Spleen (tissue), 11 donors: ENCODE measurements around the gene RHBDL2. TPM values are rescaled to one million over a fixed set of nuclear protein-coding genes. Genes with fewer than 3 reads are reported as not detected.
"Not testable (repeated sequence)": the region's sequence is repeated elsewhere in the genome, so short reads cannot be mapped to it uniquely, and the experiment has no call there.

Experiments used
- DNase-seq: peaks from one replicate; pipeline ENCODE4 v3.0.0-alpha.2; 2020
- H3K27ac ChIP-seq, 8 donors: fragments of 200-600 bp; sonication (generic) in 7 of 8; 1 replicate in 4 of 8; 2 replicates in 4 of 8; pipeline versions ENCODE4 v1.5.0 to v1.8.0; 2016 to 2021; ENCODE audit warnings: inconsistent platforms in 4 of 8, mild to moderate bottlenecking in 4 of 8, moderate library complexity in 1 of 8
- H3K27me3 ChIP-seq, 7 donors: fragments of 200-600 bp; sonication (generic) in 6 of 7; replicated peaks in 1 of 7; 1 replicate in 4 of 7; 2 replicates in 3 of 7; pipeline versions ENCODE4 v1.5.0 to v1.8.0; 2016 to 2021; ENCODE audit warnings: inconsistent platforms in 3 of 7, mild to moderate bottlenecking in 1 of 7
- H3K36me3 ChIP-seq, 6 donors: fragments of 200-600 bp; sonication (generic) in 5 of 6; 1 replicate in 4 of 6; 2 replicates in 2 of 6; pipeline versions ENCODE4 v1.5.0 to v1.8.0; 2016 to 2021; ENCODE audit warnings: inconsistent platforms in 2 of 6
- H3K4me1 ChIP-seq, 6 donors: fragments of 200-600 bp; sonication (generic) in 5 of 6; 1 replicate in 3 of 6; 2 replicates in 3 of 6; pipeline versions ENCODE4 v1.5.0 to v1.8.0; 2016 to 2021; ENCODE audit warnings: inconsistent platforms in 3 of 6
- H3K4me3 ChIP-seq, 8 donors: fragments of 200-600 bp; sonication (generic) in 7 of 8; 1 replicate in 4 of 8; 2 replicates in 4 of 8; pipeline versions ENCODE4 v1.5.0 to v1.8.0; 2016 to 2021; ENCODE audit warnings: inconsistent platforms in 4 of 8, mild to moderate bottlenecking in 4 of 8, moderate library complexity in 2 of 8
- H3K9me3 ChIP-seq, 8 donors: fragments of 200-600 bp; sonication (generic) in 7 of 8; 1 replicate in 4 of 8; 2 replicates in 4 of 8; pipeline versions ENCODE4 v1.5.0 to v1.8.0; 2016 to 2021; ENCODE audit warnings: inconsistent platforms in 4 of 8
- CTCF ChIP-seq, 11 experiments: fragments of 200-600 bp in 7 of 11; fragments of 450-650 bp in 4 of 11; sonication (generic) in 4 of 11; IDR thresholded peaks in 8 of 11; conservative IDR thresholded peaks in 3 of 11; 1 replicate in 7 of 11; 2 replicates in 4 of 11; pipeline versions ENCODE4 v1.4.0 to v1.8.0; 2016 to 2021; ENCODE audit warnings: antibody characterized with exemption in 11 of 11, inconsistent platforms in 4 of 11, mild to moderate bottlenecking in 1 of 11
- POLR2A ChIP-seq, 3 donors: fragments of 450-650 bp; IDR thresholded peaks; one replicate each; pipeline ENCODE4 v1.5.1; 2017; ENCODE audit warnings: antibody characterized with exemption in 3 of 3, mild to moderate bottlenecking in 1 of 3
- POLR2AphosphoS5 ChIP-seq, 3 donors: sonication (generic); formaldehyde crosslinking; IDR thresholded peaks; one replicate each; pipeline ENCODE4 v1.5.1; 2017; ENCODE audit warnings: antibody characterized with exemption in 3 of 3
- WGBS, 5 donors: extraction: QIAGEN DNeasy Blood & Tissue Kit in 3 of 5; methylation state at CpG; one replicate each; pipeline versions ENCODE4 v1.1.5 to v1.1.7; 2013 to 2018; 5-methylcytosine and 5-hydroxymethylcytosine counted together
- intact Hi-C: fragments of 100-400 bp; cut with DNase I; formaldehyde crosslinking; loops from one replicate; pipeline ENCODE4 v1.15.0; 2023; ENCODE audit warnings: low total_unique reads
- polyA plus RNA-seq, 3 donors: library from polyadenylated mRNA; stranded (reverse); fragments of 200-250 nt; gene quantifications; one replicate each; pipeline ENCODE4 v1.2.1, GENCODE V29; 2013
- total RNA-seq, 7 donors: library from RNA; depleted of rRNA in 3 of 7; stranded (reverse); fragments of >200 nt in 3 of 7; fragmentation: NEBNext Ultra II Directional in 4 of 7; extraction: Animal tissue kit (Norgen Biotek cat#: 25700) in 4 of 7; gene quantifications; one replicate each; pipeline versions ENCODE4 v1.1.0 to v1.2.1, GENCODE V29; 2016 to 2021
- donor health status: healthy with polysubstance abuse.
- donor health status: DM: no; HTN: no; CAD: no; lungs with moderate emphysema.
- donor health status: DM: no; HTN: no; CAD: no.
- donor health status: Bipolar disorder and iron deficiency.
- donor health status: healthy.
- donor health status: DM: no; HTN: no; CAD: no.
- donor health status: DM: yes; HTN: yes; CAD: no.

RHBDL2 gene
- total and polyA plus RNA-seq, 10 donors: 0.07 to 1.9 (median 0.32) TPM; not detected in 4

- Histone ChIP-seq H3K4me1 (peaks cover 9 to 80% (median 29%) of the 10 kb centered on the region in 6 donors), H3K27me3 (no peaks in the 10 kb centered on the region), H3K4me3 (no peak overlapping the region), H3K36me3 (peaks cover 8 to 94% (median 55%) of the 10 kb centered on the region in 6 donors), H3K27ac (no peak overlapping the region), H3K9me3 (no peaks in the 10 kb centered on the region)
- WGBS, 5 donors: 65 to 81% (median 76%) methylated on average over 4 of the region's 4 CpGs
- intact Hi-C loops: no loop called here
- TF ChIP-seq CTCF (IDR thresholded peaks at IDR 0.05 in 8 of 11, conservative IDR thresholded peaks at IDR 0.05 in 3 of 11): no peak
- no peak for TF ChIP-seq POLR2A (IDR thresholded peaks at IDR 0.05)
- TF ChIP-seq POLR2AphosphoS5 (IDR thresholded peaks at IDR 0.05): no peak
- no peak for DNase-seq
Measured at GRCh38 chr1:38852780-38853179, 88.8 kb downstream of the RHBDL2 start.

GRCh38 chr1:38848071-38848470 lies 93.6 kb downstream of the RHBDL2 start:
- Histone ChIP-seq H3K4me3 (no peak overlapping the region), H3K27me3 (no peaks in the 10 kb centered on the region), H3K36me3 (peaks cover 9 to 100% (median 66%) of the 10 kb centered on the region in 6 donors), H3K4me1 (peaks cover 0 to 58% (median 15%) of the 10 kb centered on the region in 6 donors), H3K9me3 (no peaks in the 10 kb centered on the region), H3K27ac (peak overlapping the region in 7 of 8 donors; percentile 30 to 78 (median 52))
- no peak for DNase-seq
- TF ChIP-seq POLR2A (IDR thresholded peaks at IDR 0.05): no peak
- TF ChIP-seq CTCF (IDR thresholded peaks at IDR 0.05 in 8 of 11, conservative IDR thresholded peaks at IDR 0.05 in 3 of 11): no peak
- no peak for TF ChIP-seq POLR2AphosphoS5 (IDR thresholded peaks at IDR 0.05)
- 19 to 27% (median 24%) methylated on average over 1 of the region's 1 CpG for WGBS, 5 donors
- intact Hi-C loops: no loop called here

- Histone ChIP-seq H3K4me1 (peaks cover 0 to 49% (median 15%) of the 10 kb centered on the region in 6 donors), H3K27ac (no peak overlapping the region), H3K4me3 (no peak overlapping the region), H3K9me3 (no peaks in the 10 kb centered on the region), H3K27me3 (no peaks in the 10 kb centered on the region), H3K36me3 (peaks cover 9 to 100% (median 70%) of the 10 kb centered on the region in 6 donors)
- DNase-seq: no peak
- TF ChIP-seq POLR2A (IDR thresholded peaks at IDR 0.05) (no peak), POLR2AphosphoS5 (IDR thresholded peaks at IDR 0.05) (no peak), CTCF (IDR thresholded peaks at IDR 0.05 in 8 of 11, conservative IDR thresholded peaks at IDR 0.05 in 3 of 11) (no peak)
- intact Hi-C loops: no loop called here
- 75 to 96% (median 95%) methylated on average over 3 of the region's 3 CpGs for WGBS, 5 donors
Measured at GRCh38 chr1:38846210-38846609, 95.4 kb downstream of the RHBDL2 start.

- H3K4me3 ChIP-seq, intact Hi-C loops, H3K9me3 ChIP-seq, DNase-seq, H3K27ac ChIP-seq, H3K27me3 ChIP-seq: not testable (repeated sequence)
- WGBS, 5 donors: 89 to 98% (median 96%) methylated on average over 3 of the region's 3 CpGs
- H3K4me1 ChIP-seq: peaks cover 0 to 58% (median 24%) of the 10 kb centered on the region in 6 donors
- H3K36me3 ChIP-seq: peaks cover 9 to 100% (median 60%) of the 10 kb centered on the region in 6 donors
Measured at GRCh38 chr1:38845088-38845487, 96.5 kb downstream of the RHBDL2 start.

GRCh38 chr1:38840281-38840680 lies 101.3 kb downstream of the RHBDL2 start:
- no peak for DNase-seq
- no peak for TF ChIP-seq POLR2A (IDR thresholded peaks at IDR 0.05)
- no peak for TF ChIP-seq POLR2AphosphoS5 (IDR thresholded peaks at IDR 0.05)
- no peak for TF ChIP-seq CTCF (IDR thresholded peaks at IDR 0.05 in 8 of 11, conservative IDR thresholded peaks at IDR 0.05 in 3 of 11)

More at GRCh38 chr1:38840281-38840680, 101.3 kb downstream of the RHBDL2 start:
- Histone ChIP-seq H3K36me3 (peaks cover 0 to 85% (median 50%) of the 10 kb centered on the region in 6 donors), H3K27ac (no peak overlapping the region), H3K4me3 (no peak overlapping the region), H3K27me3 (no peaks in the 10 kb centered on the region), H3K4me1 (peaks cover 0 to 44% (median 14%) of the 10 kb centered on the region in 6 donors), H3K9me3 (no peaks in the 10 kb centered on the region)
- intact Hi-C loops: no loop called here
- 36 to 62% (median 43%) methylated on average over 2 of the region's 2 CpGs for WGBS, 5 donors
